ENCODE results near the gene NPY4R.
"Not testable (repeated sequence)": the region's sequence is repeated elsewhere in the genome, so short reads cannot be mapped to it uniquely, and the experiment has no call there.

- not testable (repeated sequence) for TF ChIP-seq TAF1 (IDR thresholded peaks at IDR 0.05; ENCODE audit: low read depth); EP300 (conservative IDR thresholded peaks at IDR 0.05; ENCODE audit: poor library complexity, severe bottlenecking); MXI1 (conservative IDR thresholded peaks at IDR 0.05; ENCODE audit: poor library complexity, severe bottlenecking); CTCF (IDR thresholded peaks at IDR 0.05; ENCODE audit: poor library complexity, severe bottlenecking); REST (IDR thresholded peaks at IDR 0.05; ENCODE audit: borderline replicate concordance); EZH2 (IDR thresholded peaks at IDR 0.05; ENCODE audit: borderline replicate concordance, insufficient read depth, low read length, poor library complexity, severe bottlenecking); RAD21 (conservative IDR thresholded peaks at IDR 0.05); SMC3 (conservative IDR thresholded peaks at IDR 0.05; ENCODE audit: poor library complexity)
Measured at GRCh38 chr10:46486459-46486858, 20.7 kb upstream of the NPY4R start.

All from neural cell (in vitro differentiated cells).